Measurements from ENCODE around the gene TARBP1.
"Not testable (repeated sequence)": the region's sequence is repeated elsewhere in the genome, so short reads cannot be mapped to it uniquely, and the experiment has no call there.

TARBP1 gene

GRCh38 chr1:234437423-234438171 is 41.4 kb downstream of the TARBP1 start:
- peak; percentile 15 for DNase-seq (ENCODE audit: low spot score)

DNA sequence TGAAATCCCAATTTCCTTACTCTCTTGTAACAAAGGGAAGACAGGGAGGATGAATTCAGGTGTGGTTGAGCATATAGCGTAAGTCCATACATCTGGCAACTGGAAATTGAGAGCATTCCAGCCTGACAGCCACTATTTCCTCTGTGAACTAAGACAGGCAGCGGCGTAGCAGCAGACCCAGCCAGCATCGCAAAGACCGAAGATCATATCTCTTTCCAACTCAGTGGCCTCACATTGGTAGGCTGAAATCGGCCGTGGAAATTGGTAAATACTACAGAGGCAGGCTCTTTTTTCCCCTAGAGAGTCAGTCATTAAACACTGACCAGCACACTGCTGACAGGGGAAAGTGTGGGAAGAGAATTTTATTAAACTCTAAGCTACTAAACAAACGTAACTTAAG is 43.4 kb downstream of the TARBP1 start:
- DNase-seq (ENCODE audit: low spot score): no peak

DNA sequence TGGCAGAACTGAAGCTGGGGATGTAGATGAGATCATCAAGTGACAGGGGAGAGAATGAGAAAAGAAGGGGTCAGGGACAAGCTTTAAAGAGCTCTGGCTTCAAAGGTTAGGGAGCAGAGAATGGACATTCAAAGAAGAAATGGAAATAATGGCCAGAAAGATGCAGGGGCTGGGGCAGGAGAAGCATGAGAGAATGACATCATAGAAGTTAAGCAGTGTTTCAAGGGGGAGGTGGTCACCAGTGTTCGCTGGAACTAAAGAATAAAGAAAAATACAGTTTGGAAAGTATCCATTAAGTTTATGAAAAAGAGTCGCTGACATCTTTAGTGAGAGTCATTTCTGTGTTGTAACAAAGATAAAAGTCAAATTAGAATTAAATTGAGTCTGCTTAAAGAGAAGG is 44.3 kb downstream of the TARBP1 start:
- DNase-seq (ENCODE audit: low spot score): no peak

GRCh38 chr1:234433563-234434285 is 45.3 kb downstream of the TARBP1 start:
- peak; percentile 39 for DNase-seq (ENCODE audit: low spot score)

- no peak for DNase-seq (ENCODE audit: low spot score)
Measured at GRCh38 chr1:234431255-234431654, 47.7 kb downstream of the TARBP1 start.

- no peak for DNase-seq (ENCODE audit: low spot score)
Measured at GRCh38 chr1:234430691-234431090, 48.3 kb downstream of the TARBP1 start.

DNA sequence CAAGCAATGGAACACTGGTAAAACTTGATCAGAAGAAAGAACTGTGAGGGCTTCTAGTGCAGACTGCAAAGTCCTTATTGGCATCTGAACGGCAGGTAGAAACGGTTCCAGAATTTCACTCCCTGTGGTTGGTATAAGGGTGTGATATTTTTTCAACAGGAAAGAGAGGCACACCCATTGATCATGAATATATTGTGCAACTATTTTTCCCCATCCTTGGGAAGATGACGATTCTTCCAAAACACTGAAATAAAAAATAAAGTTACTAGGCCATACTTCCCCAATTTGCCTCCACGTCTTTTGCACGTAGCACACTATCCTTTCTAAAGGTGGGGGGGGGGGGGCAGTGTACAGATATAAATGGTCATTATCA is 49.6 kb downstream of the TARBP1 start:
- no peak for DNase-seq (ENCODE audit: low spot score)

- no peak for DNase-seq (ENCODE audit: low spot score)
Measured at GRCh38 chr1:234427950-234428646, 50.9 kb downstream of the TARBP1 start.

- no peak for DNase-seq (ENCODE audit: low spot score)
Measured at GRCh38 chr1:234413990-234414389, 65.0 kb downstream of the TARBP1 start.

DNA sequence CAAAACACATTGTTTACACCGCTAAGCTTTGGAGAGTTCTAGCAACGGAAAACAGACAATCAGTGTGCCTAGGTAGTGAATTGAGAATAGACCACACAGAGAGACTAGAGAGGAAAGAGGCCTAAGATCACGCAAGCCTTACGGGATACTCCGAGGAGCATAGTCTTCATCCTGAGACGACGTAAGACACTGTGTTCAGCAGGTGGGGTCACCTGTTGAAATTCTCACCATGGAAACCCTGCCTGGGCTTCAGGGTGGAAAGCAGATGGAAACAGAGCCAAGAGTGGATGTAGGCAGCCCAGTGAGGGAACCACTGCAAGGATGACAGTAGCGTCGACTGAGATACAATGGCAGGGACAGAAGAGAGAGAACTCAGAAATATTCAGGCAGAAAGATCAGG is 65.5 kb downstream of the TARBP1 start:
- DNase-seq (ENCODE audit: low spot score): no peak

GRCh38 chr1:234412830-234413229 is 66.1 kb downstream of the TARBP1 start:
- DNase-seq (ENCODE audit: low spot score): no peak

DNA sequence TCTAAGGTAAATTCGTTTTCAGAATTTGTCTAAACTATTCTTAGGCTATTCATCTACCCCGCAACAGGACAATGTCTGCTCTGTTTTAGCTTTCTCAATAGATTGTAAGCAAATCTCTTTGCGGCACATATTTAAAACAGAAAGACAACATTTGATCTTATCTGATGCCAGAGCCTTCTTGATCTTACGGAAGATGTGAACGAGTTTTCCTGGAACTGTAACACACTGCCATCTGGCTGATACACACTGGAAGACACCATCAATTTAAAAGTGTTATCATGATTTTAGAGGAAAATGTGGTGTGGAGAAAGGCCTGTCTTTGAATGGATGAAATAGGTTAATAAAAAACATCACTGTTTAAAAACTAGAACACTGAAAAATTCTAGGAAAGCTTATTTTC is 69.7 kb downstream of the TARBP1 start:
- DNase-seq (ENCODE audit: low spot score): no peak

- no peak for DNase-seq (ENCODE audit: low spot score)
Measured at GRCh38 chr1:234408757-234409156, 70.2 kb downstream of the TARBP1 start.

- no peak for DNase-seq (ENCODE audit: low spot score)
Measured at GRCh38 chr1:234406871-234407270, 72.1 kb downstream of the TARBP1 start.

DNA sequence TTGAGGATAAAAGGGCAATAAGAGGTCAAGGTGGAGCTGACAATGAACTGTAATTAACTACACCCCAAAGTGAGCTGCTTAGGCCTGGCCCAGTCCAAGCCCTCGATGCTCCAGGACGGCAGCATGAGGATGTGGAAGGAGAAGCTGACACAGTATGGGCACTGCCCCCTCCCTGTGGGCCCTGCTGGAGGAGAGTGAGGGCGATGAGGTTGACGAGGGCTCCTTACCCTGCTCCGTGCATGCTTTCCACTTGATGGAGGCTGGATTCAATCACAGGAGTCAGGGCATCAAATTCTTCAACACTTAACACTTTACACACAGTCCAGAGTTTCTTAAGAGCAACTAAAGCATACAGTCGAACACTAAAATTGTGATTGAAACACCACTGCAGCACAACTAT is 73.3 kb downstream of the TARBP1 start:
- no peak for DNase-seq (ENCODE audit: low spot score)

GRCh38 chr1:234402939-234403338 is 76.0 kb downstream of the TARBP1 start:
- DNase-seq (ENCODE audit: low spot score): no peak

- DNase-seq (ENCODE audit: low spot score): no peak
Measured at GRCh38 chr1:234401658-234402057, 77.3 kb downstream of the TARBP1 start.

DNA sequence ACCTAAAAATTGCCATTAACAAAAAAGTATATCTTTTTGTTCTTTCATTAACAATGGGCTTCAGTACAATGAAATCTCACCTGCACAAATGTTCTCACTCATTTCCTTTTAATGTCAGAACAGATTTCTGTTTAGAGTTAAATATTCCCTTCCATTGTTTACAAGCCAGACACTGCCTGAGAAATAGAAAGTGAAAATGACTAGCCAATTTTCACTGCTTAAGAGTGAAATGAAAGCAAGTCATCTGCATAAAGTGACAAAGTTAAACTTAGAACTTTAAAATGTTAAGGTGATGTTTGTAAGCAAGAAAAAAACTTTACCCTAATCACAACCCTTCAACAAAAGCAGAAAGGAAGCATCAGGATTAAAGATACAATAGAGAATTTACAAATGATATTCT is 78.2 kb downstream of the TARBP1 start:
- no peak for DNase-seq (ENCODE audit: low spot score)

DNA sequence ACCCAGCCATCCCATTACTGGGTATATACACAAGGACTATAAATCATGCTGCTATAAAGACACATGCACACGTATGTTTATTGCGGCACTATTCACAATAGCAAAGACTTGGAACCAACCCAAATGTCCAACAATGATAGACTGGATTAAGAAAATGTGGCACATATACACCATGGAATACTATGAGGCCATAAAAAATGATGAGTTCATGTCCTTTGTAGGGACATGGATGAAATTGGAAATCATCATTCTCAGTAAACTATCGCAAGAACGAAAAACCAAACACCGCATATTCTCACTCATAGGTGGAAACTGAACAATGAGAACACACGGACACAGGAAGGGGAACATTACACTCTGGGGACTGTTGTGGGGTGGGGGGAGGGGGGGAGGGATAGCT is 79.5 kb downstream of the TARBP1 start:
- not testable (repeated sequence) for DNase-seq (ENCODE audit: low spot score)

DNA sequence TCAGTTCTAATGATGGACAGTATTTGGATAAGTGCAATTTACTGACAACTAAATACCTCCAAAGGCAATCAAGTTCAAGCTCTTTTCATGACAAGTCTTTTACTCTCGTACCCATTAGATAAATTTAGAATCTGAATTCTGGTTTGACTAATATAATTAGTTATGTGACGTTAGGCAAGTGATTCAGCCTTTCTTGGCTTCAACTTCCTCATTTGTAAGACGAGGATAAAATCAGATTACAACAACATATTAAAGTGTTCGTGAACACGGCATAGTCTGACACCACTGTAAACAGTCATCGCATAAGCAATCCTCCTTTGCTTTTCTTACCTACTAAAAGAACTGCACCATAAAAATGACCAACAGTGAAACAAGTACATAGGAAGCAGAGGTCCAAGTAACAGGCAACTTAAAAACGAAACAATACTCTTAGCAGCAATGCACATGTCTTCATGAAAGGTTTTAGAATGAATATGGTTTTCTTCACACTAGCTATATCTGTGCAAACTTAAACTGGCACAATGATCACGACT is 80.1 kb downstream of the TARBP1 start:
- peak; percentile 20 for DNase-seq (ENCODE audit: low spot score)

DNA sequence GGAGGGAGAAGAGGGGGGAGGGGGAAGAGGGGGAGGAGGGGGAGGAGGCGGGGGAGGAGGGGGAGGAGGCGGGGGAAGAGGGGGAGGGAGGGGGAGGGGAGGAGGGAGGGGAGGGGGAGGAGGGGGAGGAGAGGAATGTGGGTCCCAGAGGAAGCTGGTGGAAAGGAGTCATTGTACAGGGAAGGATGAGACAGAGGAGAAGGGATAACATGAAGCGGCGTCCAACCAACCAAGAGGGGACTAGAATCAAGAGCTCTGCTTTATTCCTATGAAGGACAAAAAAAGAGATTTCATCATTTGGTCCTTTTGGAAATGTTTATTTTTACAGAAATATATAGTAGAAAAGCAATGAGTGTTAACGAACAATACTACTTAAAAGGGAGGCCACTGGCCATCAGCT is 81.2 kb downstream of the TARBP1 start:
- DNase-seq (ENCODE audit: low spot score): no peak

DNA sequence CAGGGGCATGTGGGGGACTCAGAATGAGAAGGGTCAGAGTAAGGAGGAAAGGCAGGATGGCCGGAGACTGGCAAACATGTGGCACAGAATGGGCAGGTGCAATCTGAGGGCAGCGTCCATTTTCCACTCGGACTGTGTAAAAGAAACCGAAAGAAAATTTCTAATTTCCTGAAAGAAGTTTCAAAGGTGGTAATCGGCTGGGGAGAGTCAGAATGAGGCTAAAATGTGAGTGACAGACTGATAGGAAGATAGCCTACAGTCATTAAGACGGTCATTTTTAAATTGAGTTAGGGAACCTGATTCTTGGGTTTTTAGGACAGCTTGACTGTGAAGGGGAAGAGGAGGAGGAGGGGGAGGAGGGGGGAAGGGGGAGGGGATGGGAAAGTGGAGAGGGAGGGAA is 82.1 kb downstream of the TARBP1 start:
- DNase-seq (ENCODE audit: low spot score): no peak

DNA sequence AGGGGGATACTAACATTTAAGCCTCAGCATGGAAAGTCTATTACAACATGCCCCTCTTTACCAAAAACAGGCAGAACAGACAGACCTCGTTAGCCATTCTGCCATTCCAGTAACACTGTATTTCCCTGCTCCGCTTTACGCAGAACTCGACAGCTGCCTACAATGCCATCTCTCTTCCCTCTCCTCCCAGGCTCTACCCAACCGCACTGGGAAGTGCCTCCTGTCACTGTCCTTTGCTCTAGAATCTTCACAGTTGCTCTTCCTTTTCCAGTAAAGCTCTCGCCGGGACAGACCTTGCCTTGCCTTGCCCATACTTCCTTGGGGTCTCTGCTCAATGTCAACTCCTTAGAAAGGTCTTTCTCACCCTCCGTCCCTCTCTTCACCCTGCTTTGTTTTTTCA is 82.9 kb downstream of the TARBP1 start:
- DNase-seq (ENCODE audit: low spot score): no peak

All from GM03348 (cell line).